ENCODE data around the gene CTNNB1. TPM values are rescaled to one million over a fixed set of nuclear protein-coding genes. Genes with fewer than 3 reads are reported as not detected.

The CTNNB1 gene
- total and polyA plus RNA-seq, 4 donors, result 63.3 to 265 (median 151) TPM

DNA sequence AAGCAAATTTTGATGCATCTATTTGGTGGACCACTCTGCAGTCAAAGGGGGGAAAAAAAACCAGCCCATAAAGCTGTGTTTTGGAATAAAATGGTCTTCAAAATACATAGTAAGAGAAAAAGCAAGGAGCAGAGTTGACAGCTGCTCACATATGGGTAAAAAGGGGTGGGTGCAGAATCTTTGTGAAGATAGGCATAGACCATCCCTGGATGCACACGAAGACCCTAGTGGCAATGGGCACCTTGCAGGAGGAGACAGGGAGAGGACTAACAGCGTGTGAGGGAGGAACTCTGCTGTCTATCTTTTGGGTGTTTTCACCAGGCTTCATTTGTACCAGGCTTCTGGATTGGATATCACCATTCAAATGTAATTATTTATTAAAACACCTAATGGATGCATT, 43.9 kb downstream of the CTNNB1 start:
- H3K36me3 ChIP-seq (ENCODE audit: control insufficient read depth in 4 of 4, insufficient read depth in 3 of 4, low read depth in 1 of 4, low read length in 3 of 4), result peaks cover 5 to 31% (median 23%) of the 10 kb centered on the region in 4 donors
- H3K9me3 ChIP-seq (ENCODE audit: control insufficient read depth in 4 of 4, low read length in 3 of 4), result no peaks in the 10 kb centered on the region
- no peak overlapping the region for H3K4me3 ChIP-seq (ENCODE audit: low read depth in 1 of 3, low read length in 3 of 3)
- H3K27me3 ChIP-seq (ENCODE audit: control insufficient read depth in 4 of 4, insufficient read depth in 4 of 4, low read length in 3 of 4), result no peaks in the 10 kb centered on the region
- no peak overlapping the region for H3K27ac ChIP-seq (ENCODE audit: low read depth in 1 of 2, low read length in 2 of 2)
- 97% methylated on average over 2 of the region's 2 CpGs for WGBS
- H3K4me1 ChIP-seq (ENCODE audit: control insufficient read depth in 4 of 4, insufficient read depth in 4 of 4, low read length in 3 of 4), result no peaks in the 10 kb centered on the region
- TF ChIP-seq NR2F2 (IDR thresholded peaks at IDR 0.05), result no peak
- TF ChIP-seq, protein P1, sequence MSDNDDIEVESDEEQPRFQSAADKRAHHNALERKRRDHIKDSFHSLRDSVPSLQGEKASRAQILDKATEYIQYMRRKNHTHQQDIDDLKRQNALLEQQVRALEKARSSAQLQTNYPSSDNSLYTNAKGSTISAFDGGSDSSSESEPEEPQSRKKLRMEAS (IDR thresholded peaks at IDR 0.05), result no peak
- TF ChIP-seq FOXA2 (IDR thresholded peaks at IDR 0.05), result no peak
- TF ChIP-seq, protein P2, sequence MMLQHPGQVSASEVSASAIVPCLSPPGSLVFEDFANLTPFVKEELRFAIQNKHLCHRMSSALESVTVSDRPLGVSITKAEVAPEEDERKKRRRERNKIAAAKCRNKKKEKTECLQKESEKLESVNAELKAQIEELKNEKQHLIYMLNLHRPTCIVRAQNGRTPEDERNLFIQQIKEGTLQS (IDR thresholded peaks at IDR 0.05), result no peak
- TF ChIP-seq SP1 (IDR thresholded peaks at IDR 0.05), result no peak
- TF ChIP-seq, protein P3, sequence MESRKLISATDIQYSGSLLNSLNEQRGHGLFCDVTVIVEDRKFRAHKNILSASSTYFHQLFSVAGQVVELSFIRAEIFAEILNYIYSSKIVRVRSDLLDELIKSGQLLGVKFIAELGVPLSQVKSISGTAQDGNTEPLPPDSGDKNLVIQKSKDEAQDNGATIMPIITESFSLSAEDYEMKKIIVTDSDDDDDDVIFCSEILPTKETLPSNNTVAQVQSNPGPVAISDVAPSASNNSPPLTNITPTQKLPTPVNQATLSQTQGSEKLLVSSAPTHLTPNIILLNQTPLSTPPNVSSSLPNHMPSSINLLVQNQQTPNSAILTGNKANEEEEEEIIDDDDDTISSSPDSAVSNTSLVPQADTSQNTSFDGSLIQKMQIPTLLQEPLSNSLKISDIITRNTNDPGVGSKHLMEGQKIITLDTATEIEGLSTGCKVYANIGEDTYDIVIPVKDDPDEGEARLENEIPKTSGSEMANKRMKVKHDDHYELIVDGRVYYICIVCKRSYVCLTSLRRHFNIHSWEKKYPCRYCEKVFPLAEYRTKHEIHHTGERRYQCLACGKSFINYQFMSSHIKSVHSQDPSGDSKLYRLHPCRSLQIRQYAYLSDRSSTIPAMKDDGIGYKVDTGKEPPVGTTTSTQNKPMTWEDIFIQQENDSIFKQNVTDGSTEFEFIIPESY (IDR thresholded peaks at IDR 0.05), result no peak
- TF ChIP-seq RAD21 (IDR thresholded peaks at IDR 0.05), result no peak
- no peak for TF ChIP-seq JUND (IDR thresholded peaks at IDR 0.05)
- TF ChIP-seq RXRA (IDR thresholded peaks at IDR 0.05), result no peak
- no peak for TF ChIP-seq FOXA1 (IDR thresholded peaks at IDR 0.05)
- no peak for TF ChIP-seq YY1 (IDR thresholded peaks at IDR 0.05)
- TF ChIP-seq GABPA (IDR thresholded peaks at IDR 0.05 in 1 of 2, conservative IDR thresholded peaks at IDR 0.05 in 1 of 2), result no peak
- no peak for TF ChIP-seq EGR1 (IDR thresholded peaks at IDR 0.05; ENCODE audit: low read depth in 2 of 2)
- TF ChIP-seq HNF4A (conservative IDR thresholded peaks at IDR 0.05), result no peak
- TF ChIP-seq, protein P4, sequence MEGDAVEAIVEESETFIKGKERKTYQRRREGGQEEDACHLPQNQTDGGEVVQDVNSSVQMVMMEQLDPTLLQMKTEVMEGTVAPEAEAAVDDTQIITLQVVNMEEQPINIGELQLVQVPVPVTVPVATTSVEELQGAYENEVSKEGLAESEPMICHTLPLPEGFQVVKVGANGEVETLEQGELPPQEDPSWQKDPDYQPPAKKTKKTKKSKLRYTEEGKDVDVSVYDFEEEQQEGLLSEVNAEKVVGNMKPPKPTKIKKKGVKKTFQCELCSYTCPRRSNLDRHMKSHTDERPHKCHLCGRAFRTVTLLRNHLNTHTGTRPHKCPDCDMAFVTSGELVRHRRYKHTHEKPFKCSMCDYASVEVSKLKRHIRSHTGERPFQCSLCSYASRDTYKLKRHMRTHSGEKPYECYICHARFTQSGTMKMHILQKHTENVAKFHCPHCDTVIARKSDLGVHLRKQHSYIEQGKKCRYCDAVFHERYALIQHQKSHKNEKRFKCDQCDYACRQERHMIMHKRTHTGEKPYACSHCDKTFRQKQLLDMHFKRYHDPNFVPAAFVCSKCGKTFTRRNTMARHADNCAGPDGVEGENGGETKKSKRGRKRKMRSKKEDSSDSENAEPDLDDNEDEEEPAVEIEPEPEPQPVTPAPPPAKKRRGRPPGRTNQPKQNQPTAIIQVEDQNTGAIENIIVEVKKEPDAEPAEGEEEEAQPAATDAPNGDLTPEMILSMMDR (IDR thresholded peaks at IDR 0.05; ENCODE audit: low read depth, low read length, missing input control), result no peak
- TF ChIP-seq, protein P5, sequence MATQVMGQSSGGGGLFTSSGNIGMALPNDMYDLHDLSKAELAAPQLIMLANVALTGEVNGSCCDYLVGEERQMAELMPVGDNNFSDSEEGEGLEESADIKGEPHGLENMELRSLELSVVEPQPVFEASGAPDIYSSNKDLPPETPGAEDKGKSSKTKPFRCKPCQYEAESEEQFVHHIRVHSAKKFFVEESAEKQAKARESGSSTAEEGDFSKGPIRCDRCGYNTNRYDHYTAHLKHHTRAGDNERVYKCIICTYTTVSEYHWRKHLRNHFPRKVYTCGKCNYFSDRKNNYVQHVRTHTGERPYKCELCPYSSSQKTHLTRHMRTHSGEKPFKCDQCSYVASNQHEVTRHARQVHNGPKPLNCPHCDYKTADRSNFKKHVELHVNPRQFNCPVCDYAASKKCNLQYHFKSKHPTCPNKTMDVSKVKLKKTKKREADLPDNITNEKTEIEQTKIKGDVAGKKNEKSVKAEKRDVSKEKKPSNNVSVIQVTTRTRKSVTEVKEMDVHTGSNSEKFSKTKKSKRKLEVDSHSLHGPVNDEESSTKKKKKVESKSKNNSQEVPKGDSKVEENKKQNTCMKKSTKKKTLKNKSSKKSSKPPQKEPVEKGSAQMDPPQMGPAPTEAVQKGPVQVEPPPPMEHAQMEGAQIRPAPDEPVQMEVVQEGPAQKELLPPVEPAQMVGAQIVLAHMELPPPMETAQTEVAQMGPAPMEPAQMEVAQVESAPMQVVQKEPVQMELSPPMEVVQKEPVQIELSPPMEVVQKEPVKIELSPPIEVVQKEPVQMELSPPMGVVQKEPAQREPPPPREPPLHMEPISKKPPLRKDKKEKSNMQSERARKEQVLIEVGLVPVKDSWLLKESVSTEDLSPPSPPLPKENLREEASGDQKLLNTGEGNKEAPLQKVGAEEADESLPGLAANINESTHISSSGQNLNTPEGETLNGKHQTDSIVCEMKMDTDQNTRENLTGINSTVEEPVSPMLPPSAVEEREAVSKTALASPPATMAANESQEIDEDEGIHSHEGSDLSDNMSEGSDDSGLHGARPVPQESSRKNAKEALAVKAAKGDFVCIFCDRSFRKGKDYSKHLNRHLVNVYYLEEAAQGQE (IDR thresholded peaks at IDR 0.05), result no peak
- no peak for TF ChIP-seq HNF4G (IDR thresholded peaks at IDR 0.05)
- no peak for TF ChIP-seq TAF1 (conservative IDR thresholded peaks at IDR 0.05)
- DNase-seq (ENCODE audit: low spot score), result no peak
- H3K9ac ChIP-seq (ENCODE audit: low read depth in 1 of 2, low read length in 2 of 2), result no peak overlapping the region
